ENCODE results near the gene DNAH2. TPM values are rescaled to one million over a fixed set of nuclear protein-coding genes. Genes with fewer than 3 reads are reported as not detected.

Gene DNAH2
- total RNA-seq, 1 experiment from 2014 or later, result 2.0 TPM

DNA sequence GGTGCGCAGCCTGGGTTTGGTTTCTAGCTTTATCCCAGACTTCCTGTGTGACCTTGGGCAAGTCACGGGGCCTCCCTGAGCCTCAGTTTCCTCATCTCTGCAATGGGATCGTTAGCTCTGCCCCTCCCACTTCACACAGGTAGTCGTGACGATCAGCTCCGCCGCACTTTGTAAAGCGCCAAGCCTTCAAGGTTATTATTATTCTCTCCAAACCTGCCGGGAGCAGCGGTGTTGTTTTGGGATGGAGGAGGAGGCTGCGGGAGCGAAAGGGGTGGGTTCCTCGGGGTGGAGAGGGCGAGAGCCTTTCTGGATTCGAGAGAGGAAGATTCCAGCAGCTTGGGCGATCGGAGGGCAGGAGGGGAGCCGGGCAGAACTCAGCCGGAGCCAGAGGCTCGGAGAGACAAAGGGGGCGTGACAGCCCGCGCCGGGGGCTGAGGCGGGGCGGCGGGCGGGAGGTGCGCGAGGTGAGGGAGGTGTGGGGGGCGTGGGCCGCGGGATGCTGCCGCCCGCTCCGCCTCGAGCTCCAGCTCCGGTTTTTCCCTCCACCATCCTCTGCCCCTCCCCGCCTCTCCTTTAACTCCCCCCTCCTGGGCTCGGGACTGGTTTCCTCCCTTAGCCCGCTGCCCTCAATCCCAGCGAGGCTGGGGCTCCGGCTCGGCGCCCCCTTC lies 12.8 kb upstream of the DNAH2 start, which contains the start of gene EFNB3 (continued):
- TF ChIP-seq, protein P1, sequence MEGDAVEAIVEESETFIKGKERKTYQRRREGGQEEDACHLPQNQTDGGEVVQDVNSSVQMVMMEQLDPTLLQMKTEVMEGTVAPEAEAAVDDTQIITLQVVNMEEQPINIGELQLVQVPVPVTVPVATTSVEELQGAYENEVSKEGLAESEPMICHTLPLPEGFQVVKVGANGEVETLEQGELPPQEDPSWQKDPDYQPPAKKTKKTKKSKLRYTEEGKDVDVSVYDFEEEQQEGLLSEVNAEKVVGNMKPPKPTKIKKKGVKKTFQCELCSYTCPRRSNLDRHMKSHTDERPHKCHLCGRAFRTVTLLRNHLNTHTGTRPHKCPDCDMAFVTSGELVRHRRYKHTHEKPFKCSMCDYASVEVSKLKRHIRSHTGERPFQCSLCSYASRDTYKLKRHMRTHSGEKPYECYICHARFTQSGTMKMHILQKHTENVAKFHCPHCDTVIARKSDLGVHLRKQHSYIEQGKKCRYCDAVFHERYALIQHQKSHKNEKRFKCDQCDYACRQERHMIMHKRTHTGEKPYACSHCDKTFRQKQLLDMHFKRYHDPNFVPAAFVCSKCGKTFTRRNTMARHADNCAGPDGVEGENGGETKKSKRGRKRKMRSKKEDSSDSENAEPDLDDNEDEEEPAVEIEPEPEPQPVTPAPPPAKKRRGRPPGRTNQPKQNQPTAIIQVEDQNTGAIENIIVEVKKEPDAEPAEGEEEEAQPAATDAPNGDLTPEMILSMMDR (IDR thresholded peaks at IDR 0.05 in 2 of 3, conservative IDR thresholded peaks at IDR 0.05 in 1 of 3; ENCODE audit: borderline replicate concordance in 1 of 3, insufficient read depth in 1 of 3, low read depth in 2 of 3, low read length in 2 of 3), result no peak
- TF ChIP-seq ZNF274 (IDR thresholded peaks at IDR 0.05; ENCODE audit: low read depth, low read length) (no peak), ZFX (IDR thresholded peaks at IDR 0.05) (no peak), SRF (IDR thresholded peaks at IDR 0.05; ENCODE audit: low read depth) (no peak)

DNA sequence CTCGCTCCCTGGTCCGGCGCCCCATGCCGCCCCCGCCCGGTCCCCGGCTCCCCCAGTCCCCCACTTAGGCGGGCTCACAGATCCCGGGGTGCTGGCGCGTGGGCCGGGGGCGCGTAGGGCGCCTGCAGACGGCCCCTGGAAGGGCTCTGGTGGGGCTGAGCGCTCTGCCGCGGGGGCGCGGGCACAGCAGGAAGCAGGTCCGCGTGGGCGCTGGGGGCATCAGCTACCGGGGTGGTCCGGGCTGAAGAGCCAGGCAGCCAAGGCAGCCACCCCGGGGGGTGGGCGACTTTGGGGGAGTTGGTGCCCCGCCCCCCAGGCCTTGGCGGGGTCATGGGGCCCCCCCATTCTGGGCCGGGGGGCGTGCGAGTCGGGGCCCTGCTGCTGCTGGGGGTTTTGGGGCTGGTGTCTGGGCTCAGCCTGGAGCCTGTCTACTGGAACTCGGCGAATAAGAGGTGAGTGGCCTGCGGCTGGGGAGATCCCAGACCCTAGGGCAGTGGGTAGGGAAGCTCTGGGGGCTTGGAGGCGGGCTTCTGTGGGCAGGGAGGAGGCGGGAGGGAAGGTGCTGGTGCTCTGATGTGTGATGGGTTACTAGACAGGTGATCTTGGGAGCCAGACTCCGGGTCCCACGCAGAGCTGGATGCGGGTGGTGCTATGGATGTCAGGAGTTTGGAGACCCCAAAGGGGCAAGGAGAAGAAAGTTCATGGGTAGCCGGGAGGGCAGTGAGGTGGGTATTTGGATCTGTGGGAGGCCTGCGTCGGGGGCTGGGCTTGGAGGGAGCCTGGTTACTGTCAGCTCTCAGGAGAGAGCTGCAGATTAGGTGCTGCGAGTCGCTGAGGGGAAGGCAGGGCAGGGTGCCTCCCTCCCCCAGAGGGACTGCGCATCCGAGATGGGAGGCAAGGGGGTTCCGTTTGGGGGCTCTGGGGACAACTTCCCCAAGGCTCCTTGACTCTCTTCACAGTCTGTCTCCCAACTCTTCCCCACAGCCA lies 12.0 kb upstream of the DNAH2 start:
- Histone ChIP-seq H3K36me3 (ENCODE audit: control insufficient read depth in 1 of 2, insufficient read depth in 2 of 2, low read length in 2 of 2) (peaks cover 3 to 5% of the 10 kb centered on the region in 2 experiments; a peak in 1 of 4 replicates), H4K20me1 (ENCODE audit: insufficient read depth) (no peaks in the 10 kb centered on the region), H3K4me1 (ENCODE audit: control insufficient read depth in 1 of 2, insufficient read depth in 2 of 2, low read length in 2 of 2) (peaks cover 0 to 15% of the 10 kb centered on the region in 2 experiments; a peak in 1 of 4 replicates), H3K4me3 (replicated peaks in 1 of 2; ENCODE audit: low read depth in 1 of 2, low read length in 2 of 2) (no peak overlapping the region), H3K79me2 (ENCODE audit: insufficient read depth, low read length) (no peaks in the 10 kb centered on the region), H3K4me2 (ENCODE audit: low read length) (no peak overlapping the region), H3K9ac (ENCODE audit: low read length) (no peak overlapping the region), H3K27me3 (ENCODE audit: insufficient read depth, low read length) (no peaks in the 10 kb centered on the region), H2AFZ (ENCODE audit: low read depth, low read length, poor library complexity, severe bottlenecking) (no peak overlapping the region), H3K9me3 (ENCODE audit: control insufficient read depth in 1 of 2, insufficient read depth in 1 of 2, low read depth in 1 of 2, low read length in 2 of 2) (no peaks in the 10 kb centered on the region), H3K9me2 (ENCODE audit: insufficient read depth) (0 out of 2 replicates have a peak, but pooled peaks cover under 1% of the 10 kb centered on the region), H3K27ac (ENCODE audit: low read depth, low read length) (no peak overlapping the region)
- POLR2A ChIA-PET, result interaction anchor here (1.2 kb wide), 3 partner anchors 11 to 19 kb away, joined by 3 to 4 read pairs (median 4); partner anchors contain the start of gene TP53
- TF ChIP-seq, protein P2, sequence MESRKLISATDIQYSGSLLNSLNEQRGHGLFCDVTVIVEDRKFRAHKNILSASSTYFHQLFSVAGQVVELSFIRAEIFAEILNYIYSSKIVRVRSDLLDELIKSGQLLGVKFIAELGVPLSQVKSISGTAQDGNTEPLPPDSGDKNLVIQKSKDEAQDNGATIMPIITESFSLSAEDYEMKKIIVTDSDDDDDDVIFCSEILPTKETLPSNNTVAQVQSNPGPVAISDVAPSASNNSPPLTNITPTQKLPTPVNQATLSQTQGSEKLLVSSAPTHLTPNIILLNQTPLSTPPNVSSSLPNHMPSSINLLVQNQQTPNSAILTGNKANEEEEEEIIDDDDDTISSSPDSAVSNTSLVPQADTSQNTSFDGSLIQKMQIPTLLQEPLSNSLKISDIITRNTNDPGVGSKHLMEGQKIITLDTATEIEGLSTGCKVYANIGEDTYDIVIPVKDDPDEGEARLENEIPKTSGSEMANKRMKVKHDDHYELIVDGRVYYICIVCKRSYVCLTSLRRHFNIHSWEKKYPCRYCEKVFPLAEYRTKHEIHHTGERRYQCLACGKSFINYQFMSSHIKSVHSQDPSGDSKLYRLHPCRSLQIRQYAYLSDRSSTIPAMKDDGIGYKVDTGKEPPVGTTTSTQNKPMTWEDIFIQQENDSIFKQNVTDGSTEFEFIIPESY (IDR thresholded peaks at IDR 0.05; ENCODE audit: extremely low read depth, insufficient replicate concordance, low read length), result no peak
- TF ChIP-seq, protein P3, sequence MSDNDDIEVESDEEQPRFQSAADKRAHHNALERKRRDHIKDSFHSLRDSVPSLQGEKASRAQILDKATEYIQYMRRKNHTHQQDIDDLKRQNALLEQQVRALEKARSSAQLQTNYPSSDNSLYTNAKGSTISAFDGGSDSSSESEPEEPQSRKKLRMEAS (IDR thresholded peaks at IDR 0.05), result no peak
- TF ChIP-seq ZFX (IDR thresholded peaks at IDR 0.05) (no peak), ZNF274 (IDR thresholded peaks at IDR 0.05; ENCODE audit: low read depth, low read length) (no peak), JUND (IDR thresholded peaks at IDR 0.05) (no peak), YY1 (IDR thresholded peaks at IDR 0.05; ENCODE audit: extremely low read depth, insufficient replicate concordance, low read depth, low read length) (no peak), RAD21 (IDR thresholded peaks at IDR 0.05; ENCODE audit: low read depth) (no peak)
- TF ChIP-seq, protein P1 (IDR thresholded peaks at IDR 0.05 in 2 of 3, conservative IDR thresholded peaks at IDR 0.05 in 1 of 3; ENCODE audit: borderline replicate concordance in 1 of 3, insufficient read depth in 1 of 3, low read depth in 2 of 3, low read length in 2 of 3), result no peak
- RAD21 ChIA-PET (ENCODE audit: low non-redundant PET in 1 of 2, low total read pairs in 2 of 2, uncharacterized antibody in 2 of 2, unreplicated experiment in 2 of 2), result no interaction called here
- BruUV-seq (replicated peaks), result no TSS peak
- intact Hi-C loops (cut with micrococcal nuclease), result no loop called here
- CTCF ChIA-PET, result no interaction called here
- no peak for ATAC-seq
- DNase-seq (ENCODE audit: low read depth, low spot score), result no peak
